H9 (cell line): ENCODE results near the gene PRKAG1. TPM values are rescaled to one million over a fixed set of nuclear protein-coding genes. Genes with fewer than 3 reads are reported as not detected.
A peak's percentile ranks its signal among the peaks of the same experiment; 100 is the strongest.

ENCODE experiments used
- DNase-seq: peaks from one replicate; pipeline ENCODE4 v3.0.0-alpha.2; 2017
- H2AFZ ChIP-seq: one replicate; pipeline ENCODE4 v1.6.1; 2013; ENCODE audit warnings: mild to moderate bottlenecking, low read length, control low read depth, moderate library complexity
- H2AK5ac ChIP-seq: 2 replicates; pipeline ENCODE4 v1.6.1; 2013; ENCODE audit warnings: low read length, control low read depth, mixed read lengths; ENCODE audit not compliant: insufficient read length
- H2BK120ac ChIP-seq: one replicate; pipeline ENCODE4 v1.6.1; 2013; ENCODE audit warnings: low read depth, mild to moderate bottlenecking, low read length, control low read depth, inconsistent platforms; ENCODE audit not compliant: poor library complexity, severe bottlenecking
- H2BK12ac ChIP-seq: 2 replicates; pipeline ENCODE4 v1.6.1; 2013; ENCODE audit warnings: low read length, control low read depth, mixed read lengths, low read depth; ENCODE audit not compliant: insufficient read length
- H2BK15ac ChIP-seq: 2 replicates; pipeline ENCODE4 v1.6.1; 2013; ENCODE audit warnings: low read depth, low read length, control low read depth
- H2BK20ac ChIP-seq: one replicate; pipeline ENCODE4 v1.6.1; 2013; ENCODE audit warnings: low read depth, mild to moderate bottlenecking, low read length, control low read depth, inconsistent platforms; ENCODE audit not compliant: poor library complexity, severe bottlenecking
- H2BK5ac ChIP-seq: 2 replicates; pipeline ENCODE4 v1.6.1; 2013; ENCODE audit warnings: low read length, control low read depth, mixed read lengths; ENCODE audit not compliant: insufficient read length
- H3K14ac ChIP-seq: 2 replicates; pipeline ENCODE4 v1.6.1; 2013; ENCODE audit warnings: low read length, control low read depth; ENCODE audit not compliant: insufficient read depth
- H3K18ac ChIP-seq: 2 replicates; pipeline ENCODE4 v1.6.1; 2013; ENCODE audit warnings: low read depth, mild to moderate bottlenecking, mixed read lengths, low read length, control low read depth; ENCODE audit not compliant: insufficient read length
- H3K23ac ChIP-seq: 2 replicates; pipeline ENCODE4 v1.6.1; 2013; ENCODE audit warnings: low read length, control low read depth, mixed read lengths, low read depth; ENCODE audit not compliant: insufficient read length
- H3K23me2 ChIP-seq: 2 replicates; pipeline ENCODE4 v1.6.1; 2013; ENCODE audit warnings: low read depth, mild to moderate bottlenecking, mixed read lengths, low read length, control low read depth; ENCODE audit not compliant: insufficient read length, poor library complexity, severe bottlenecking
- H3K27ac ChIP-seq: 2 replicates; pipeline ENCODE4 v1.5.1; 2013; ENCODE audit warnings: low read length, control low read depth, mixed read lengths, low read depth; ENCODE audit not compliant: insufficient read length
- H3K27me3 ChIP-seq: 2 replicates; pipeline ENCODE4 v1.6.1; 2013; ENCODE audit warnings: low read length, control low read depth, inconsistent platforms; ENCODE audit not compliant: insufficient read depth
- H3K4ac ChIP-seq: 2 replicates; pipeline ENCODE4 v1.6.1; 2013; ENCODE audit warnings: low read depth, mild to moderate bottlenecking, control low read depth, inconsistent platforms, low read length, moderate library complexity
- H3K4me1 ChIP-seq: 2 replicates; pipeline ENCODE4 v1.6.1; 2013; ENCODE audit warnings: low read length, control low read depth, inconsistent platforms; ENCODE audit not compliant: insufficient read depth
- H3K4me2 ChIP-seq: 2 replicates; pipeline ENCODE4 v1.6.1; 2013; ENCODE audit warnings: low read length, control low read depth, mixed read lengths; ENCODE audit not compliant: insufficient read length, insufficient read depth
- H3K56ac ChIP-seq: 2 replicates; pipeline ENCODE4 v1.6.1; 2013; ENCODE audit warnings: low read depth, mild to moderate bottlenecking, mixed read lengths, low read length, control low read depth; ENCODE audit not compliant: insufficient read length
- H3K79me1 ChIP-seq: 2 replicates; pipeline ENCODE4 v1.6.1; 2013; ENCODE audit warnings: low read depth, mild to moderate bottlenecking, moderate library complexity, low read length, control low read depth, inconsistent platforms; ENCODE audit not compliant: insufficient read depth, poor library complexity, severe bottlenecking
- H3K79me2 ChIP-seq: 2 replicates; pipeline ENCODE4 v1.6.1; 2013; ENCODE audit warnings: low read length, control low read depth, inconsistent platforms; ENCODE audit not compliant: insufficient read depth
- H3K9ac ChIP-seq: 2 replicates; pipeline ENCODE4 v1.6.1; 2013; ENCODE audit warnings: low read length, control low read depth, mixed read lengths; ENCODE audit not compliant: insufficient read length; ENCODE audit errors: extremely low read depth
- H3K9me3 ChIP-seq: one replicate; pipeline ENCODE4 v1.6.1; 2013; ENCODE audit warnings: low read depth, low read length, inconsistent platforms; ENCODE audit not compliant: control insufficient read depth
- H3T11ph ChIP-seq: one replicate; pipeline ENCODE4 v1.6.1; 2013; ENCODE audit warnings: mild to moderate bottlenecking, low read length, control low read depth, inconsistent platforms
- H4K20me1 ChIP-seq: one replicate; pipeline ENCODE4 v1.6.1; 2013; ENCODE audit not compliant: control insufficient read depth, insufficient read length, insufficient read depth
- H4K5ac ChIP-seq: 2 replicates; pipeline ENCODE4 v1.6.1; 2013; ENCODE audit warnings: low read depth, mild to moderate bottlenecking, mixed read lengths, low read length, control low read depth; ENCODE audit not compliant: insufficient read length
- H4K8ac ChIP-seq: replicated peaks from 2 replicates; pipeline ENCODE4 v1.6.1; 2013; ENCODE audit warnings: low read length, control low read depth, mixed read lengths, low read depth; ENCODE audit not compliant: insufficient read length
- H4K91ac ChIP-seq: 2 replicates; pipeline ENCODE4 v1.6.1; 2013; ENCODE audit warnings: low read depth, mild to moderate bottlenecking, moderate library complexity, mixed read lengths, low read length, control low read depth; ENCODE audit not compliant: insufficient read length
- H3K27ac Mint-ChIP-seq, 3 experiments: 2 replicates in 2 of 3; 3 replicates in 1 of 3; pipeline ENCODE4 v1.8.0; 2020 to 2021; ENCODE audit warnings: mixed read lengths in 3 of 3, mild to moderate bottlenecking in 1 of 3, moderate library complexity in 1 of 3
- H3K27me3 Mint-ChIP-seq: 2 replicates; pipeline ENCODE4 v1.8.0; 2021; ENCODE audit warnings: low read depth, mild to moderate bottlenecking, moderate library complexity, mixed read lengths
- H3K36me3 Mint-ChIP-seq, 3 experiments: 2 replicates in 2 of 3; 3 replicates in 1 of 3; pipeline ENCODE4 v1.8.0; 2020 to 2021; ENCODE audit warnings: low read depth in 3 of 3, mixed read lengths in 3 of 3; ENCODE audit not compliant: insufficient read depth in 1 of 3
- H3K4me1 Mint-ChIP-seq, 2 experiments: 2 replicates each; pipeline ENCODE4 v1.8.0; 2020; ENCODE audit warnings: mixed read lengths in 2 of 2
- H3K4me3 Mint-ChIP-seq, 2 experiments: 2 replicates in 1 of 2; 3 replicates in 1 of 2; pipeline ENCODE4 v1.8.0; 2020 to 2021; ENCODE audit warnings: mild to moderate bottlenecking in 2 of 2, mixed read lengths in 2 of 2, moderate library complexity in 1 of 2
- H3K9me3 Mint-ChIP-seq, 2 experiments: 2 replicates in 1 of 2; 3 replicates in 1 of 2; pipeline ENCODE4 v1.8.0; 2020; ENCODE audit warnings: mild to moderate bottlenecking in 2 of 2, mixed read lengths in 2 of 2, moderate library complexity in 1 of 2
- WGBS: extraction: QIAGEN DNeasy Blood & Tissue Kit; methylation state at CpG from one replicate; pipeline ENCODE4 v1.1.7; 2013; ENCODE audit warnings: missing lambda C conversion rate, low lambda C conversion rate, mixed read lengths; ENCODE audit not compliant: insufficient read length; ENCODE audit errors: extremely low coverage; 5-methylcytosine and 5-hydroxymethylcytosine counted together
- total RNA-seq: library from RNA; stranded (reverse); gene quantifications from 2 replicates; pipeline ENCODE4 v1.2.1, GENCODE V29; 2021
- TF ChIP-seq, protein P1 (sequence below): fragments of 200-600 bp; sonication (generic); conservative IDR thresholded peaks from 3 replicates; pipeline ENCODE4 v1.8.0; 2021; ENCODE audit warnings: antibody characterized with exemption, mild to moderate bottlenecking

The PRKAG1 gene
- total RNA-seq, 1 experiment from 2014 or later: 34.8 TPM

DNA sequence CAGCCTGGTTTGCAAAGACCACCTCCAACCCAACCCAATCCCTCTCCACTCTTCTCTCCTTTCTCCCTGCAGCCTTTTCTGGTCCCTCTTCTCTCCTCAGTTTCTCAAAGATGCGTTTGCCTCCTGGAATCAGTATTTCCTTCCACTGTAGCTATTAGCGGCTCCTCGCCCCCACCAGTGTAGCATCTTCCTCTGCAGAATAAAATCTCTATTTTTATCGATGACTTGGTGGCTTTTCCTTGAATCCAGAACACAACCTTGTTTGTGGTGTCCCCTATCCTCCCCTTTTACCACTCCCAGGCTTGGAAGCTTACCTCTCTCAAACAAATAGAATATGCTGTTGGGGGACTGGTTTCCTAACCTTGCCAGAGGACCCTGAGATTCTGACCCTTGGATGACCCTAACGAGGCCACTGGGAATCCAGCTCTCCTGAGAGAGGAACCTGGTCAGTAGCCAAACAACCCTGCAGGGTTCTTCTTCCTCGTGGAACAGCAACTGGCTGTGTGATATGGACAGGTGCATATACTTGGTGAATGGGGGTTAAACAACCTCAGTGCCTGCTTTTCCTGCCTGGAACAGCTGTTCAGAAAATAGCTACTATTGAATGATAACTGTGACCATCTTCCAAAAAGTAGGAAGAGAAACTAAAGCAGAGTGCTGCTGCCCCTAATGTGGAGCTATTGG lies 36.0 kb downstream of the PRKAG1 start:
- Histone ChIP-seq H3K56ac (no peak overlapping the region), H2BK120ac (no peak overlapping the region), H3K14ac (no peak overlapping the region), H2AK5ac (no peak overlapping the region), H4K91ac (no peak overlapping the region), H3K23me2 (peaks cover 15% of the 10 kb centered on the region), H2BK5ac (no peak overlapping the region), H3K27ac (no peak overlapping the region), H3K79me1 (no peaks in the 10 kb centered on the region), H3K9me3 (no peaks in the 10 kb centered on the region), H3K27me3 (peaks cover 80% of the 10 kb centered on the region), H3K4ac (no peak overlapping the region), H3K4me2 (no peak overlapping the region), H3K9ac (no peak overlapping the region), H4K5ac (no peak overlapping the region), H4K8ac (no peak overlapping the region), H3T11ph (no peak overlapping the region), H3K79me2 (no peaks in the 10 kb centered on the region), H2BK12ac (no peak overlapping the region), H3K18ac (no peak overlapping the region), H3K4me1 (no peaks in the 10 kb centered on the region; the same call in 1 of the 2 replicates), H2AFZ (no peak overlapping the region), H3K23ac (no peak overlapping the region), H4K20me1 (no peaks in the 10 kb centered on the region), H2BK15ac (no peak overlapping the region), H2BK20ac (no peak overlapping the region)
- Mint-ChIP-seq H3K9me3 (peaks cover 0 to 7% of the 10 kb centered on the region in 2 experiments; a peak in 4 of 5 replicates), H3K4me1 (peaks cover 24 to 50% of the 10 kb centered on the region in 2 experiments), H3K36me3 (no peaks in the 10 kb centered on the region; a peak in 1 of 7 replicates), H3K27ac (no peak overlapping the region; a peak in 1 of 7 replicates), H3K4me3 (peak overlapping the region; percentile 31 to 49; a peak in 2 of 5 replicates), H3K27me3 (peaks cover 98% of the 10 kb centered on the region)
- WGBS: no CpG with 5 or more reads among the region's 6 CpGs
- TF ChIP-seq, protein P1, sequence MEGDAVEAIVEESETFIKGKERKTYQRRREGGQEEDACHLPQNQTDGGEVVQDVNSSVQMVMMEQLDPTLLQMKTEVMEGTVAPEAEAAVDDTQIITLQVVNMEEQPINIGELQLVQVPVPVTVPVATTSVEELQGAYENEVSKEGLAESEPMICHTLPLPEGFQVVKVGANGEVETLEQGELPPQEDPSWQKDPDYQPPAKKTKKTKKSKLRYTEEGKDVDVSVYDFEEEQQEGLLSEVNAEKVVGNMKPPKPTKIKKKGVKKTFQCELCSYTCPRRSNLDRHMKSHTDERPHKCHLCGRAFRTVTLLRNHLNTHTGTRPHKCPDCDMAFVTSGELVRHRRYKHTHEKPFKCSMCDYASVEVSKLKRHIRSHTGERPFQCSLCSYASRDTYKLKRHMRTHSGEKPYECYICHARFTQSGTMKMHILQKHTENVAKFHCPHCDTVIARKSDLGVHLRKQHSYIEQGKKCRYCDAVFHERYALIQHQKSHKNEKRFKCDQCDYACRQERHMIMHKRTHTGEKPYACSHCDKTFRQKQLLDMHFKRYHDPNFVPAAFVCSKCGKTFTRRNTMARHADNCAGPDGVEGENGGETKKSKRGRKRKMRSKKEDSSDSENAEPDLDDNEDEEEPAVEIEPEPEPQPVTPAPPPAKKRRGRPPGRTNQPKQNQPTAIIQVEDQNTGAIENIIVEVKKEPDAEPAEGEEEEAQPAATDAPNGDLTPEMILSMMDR: no peak
- no peak for DNase-seq
